HEK293 (cell line): ENCODE data around the gene SCOC.

Experiments
- AEBP2 ChIP-seq: fragments of 450-650 bp; formaldehyde crosslinking; IDR thresholded peaks from 2 replicates; pipeline ENCODE4 v1.5.1; 2016; ENCODE audit warnings: missing biosample characterization, missing genetic modification characterization, borderline replicate concordance
- CTCF ChIP-seq: fragments of 450-650 bp; formaldehyde crosslinking; IDR thresholded peaks from 2 replicates; pipeline ENCODE4 v1.5.1; 2016; ENCODE audit warnings: missing biosample characterization, missing genetic modification characterization
- GLIS1 ChIP-seq: fragments of 450-650 bp; formaldehyde crosslinking; IDR thresholded peaks from 2 replicates; pipeline ENCODE4 v1.5.1; 2016; ENCODE audit warnings: missing biosample characterization, missing genetic modification characterization
- KLF1 ChIP-seq: fragments of 450-650 bp; formaldehyde crosslinking; IDR thresholded peaks from 2 replicates; pipeline ENCODE4 v1.5.1; 2016; ENCODE audit warnings: missing biosample characterization, missing genetic modification characterization
- KLF7 ChIP-seq: fragments of 450-650 bp; formaldehyde crosslinking; IDR thresholded peaks from 2 replicates; pipeline ENCODE4 v1.5.1; 2016; ENCODE audit warnings: missing biosample characterization, missing genetic modification characterization, borderline replicate concordance
- KLF9 ChIP-seq: fragments of 450-650 bp; formaldehyde crosslinking; IDR thresholded peaks from 2 replicates; pipeline ENCODE4 v1.5.1; 2016; ENCODE audit warnings: missing biosample characterization, missing genetic modification characterization, low read depth
- MEIS1 ChIP-seq: sonication (generic); formaldehyde crosslinking; IDR thresholded peaks from 2 replicates; pipeline ENCODE4 v1.8.1; 2022; ENCODE audit warnings: missing genetic modification reagents, mild to moderate bottlenecking, borderline replicate concordance
- PATZ1 ChIP-seq: fragments of 450-650 bp; formaldehyde crosslinking; IDR thresholded peaks from 2 replicates; pipeline ENCODE4 v1.5.1; 2016; ENCODE audit warnings: missing biosample characterization, missing genetic modification characterization
- PRDM10 ChIP-seq: fragments of 450-650 bp; formaldehyde crosslinking; IDR thresholded peaks from 2 replicates; pipeline ENCODE4 v1.5.1; 2016; ENCODE audit warnings: missing biosample characterization, missing genetic modification characterization
- PRDM4 ChIP-seq: fragments of 450-650 bp; formaldehyde crosslinking; IDR thresholded peaks from 2 replicates; pipeline ENCODE4 v1.5.1; 2017; ENCODE audit warnings: missing biosample characterization, missing genetic modification characterization
- SALL2 ChIP-seq: fragments of 450-650 bp; formaldehyde crosslinking; IDR thresholded peaks from 2 replicates; pipeline ENCODE4 v1.5.0; 2017; ENCODE audit warnings: missing biosample characterization, mild to moderate bottlenecking, missing genetic modification characterization, borderline replicate concordance
- SP2 ChIP-seq: fragments of 450-650 bp; formaldehyde crosslinking; IDR thresholded peaks from 2 replicates; pipeline ENCODE4 v1.5.1; 2016; ENCODE audit warnings: missing biosample characterization, missing genetic modification characterization
- ZBTB1 ChIP-seq: fragments of 450-650 bp; formaldehyde crosslinking; IDR thresholded peaks from 2 replicates; pipeline ENCODE4 v1.5.1; 2016; ENCODE audit warnings: missing biosample characterization, missing genetic modification characterization
- ZBTB17 ChIP-seq: fragments of 450-650 bp; formaldehyde crosslinking; IDR thresholded peaks from 2 replicates; pipeline ENCODE4 v1.5.1; 2016; ENCODE audit warnings: missing biosample characterization, missing genetic modification characterization
- ZBTB26 ChIP-seq: fragments of 450-650 bp; formaldehyde crosslinking; optimal IDR thresholded peaks from 2 replicates; pipeline ENCODE3; 2016; ENCODE audit warnings: missing biosample characterization, mild to moderate bottlenecking, missing genetic modification characterization
- ZBTB7A ChIP-seq: fragments of 450-650 bp; formaldehyde crosslinking; IDR thresholded peaks from 2 replicates; pipeline ENCODE4 v1.5.1; 2016; ENCODE audit warnings: low read depth, missing biosample characterization, missing genetic modification characterization
- ZNF335 ChIP-seq: fragments of 450-650 bp; formaldehyde crosslinking; conservative IDR thresholded peaks from 2 replicates; pipeline ENCODE4 v1.5.1; 2016; ENCODE audit warnings: missing biosample characterization, missing genetic modification characterization
- ZNF394 ChIP-seq: fragments of 450-650 bp; formaldehyde crosslinking; IDR thresholded peaks from 2 replicates; pipeline ENCODE4 v1.5.1; 2016; ENCODE audit warnings: missing biosample characterization, missing genetic modification characterization, mild to moderate bottlenecking, moderate library complexity, borderline replicate concordance
- ZNF501 ChIP-seq: fragments of 450-650 bp; formaldehyde crosslinking; IDR thresholded peaks from 2 replicates; pipeline ENCODE4 v1.5.1; 2016; ENCODE audit warnings: missing biosample characterization, missing genetic modification characterization
- ZNF600 ChIP-seq: fragments of 450-650 bp; formaldehyde crosslinking; IDR thresholded peaks from 2 replicates; pipeline ENCODE4 v1.5.1; 2016; ENCODE audit warnings: missing biosample characterization, missing genetic modification characterization
- ZNF704 ChIP-seq: fragments of 450-650 bp; formaldehyde crosslinking; IDR thresholded peaks from 2 replicates; pipeline ENCODE4 v1.5.1; 2016; ENCODE audit warnings: missing biosample characterization, missing genetic modification characterization
- ZNF76 ChIP-seq: fragments of 450-650 bp; formaldehyde crosslinking; IDR thresholded peaks from 2 replicates; pipeline ENCODE4; 2016; ENCODE audit warnings: low read depth, missing biosample characterization, missing genetic modification characterization, borderline replicate concordance
- ZNF843 ChIP-seq: fragments of 450-650 bp; formaldehyde crosslinking; IDR thresholded peaks from 2 replicates; pipeline ENCODE4 v1.5.1; 2016; ENCODE audit warnings: missing biosample characterization, missing genetic modification characterization
- ZSCAN30 ChIP-seq: fragments of 450-650 bp; IDR thresholded peaks from 2 replicates; pipeline ENCODE4 v1.5.1; 2018; ENCODE audit warnings: missing biosample characterization, mild to moderate bottlenecking, missing genetic modification characterization, moderate library complexity

Gene SCOC

GRCh38 chr4:140373328-140374129, at the start of gene SCOC (continued):
- TF ChIP-seq AEBP2 (tag by site-specific recombination), result no peak
- TF ChIP-seq ZNF600 (tag by site-specific recombination), result peak; percentile 73; the same call in 1 of the 2 replicates
- TF ChIP-seq ZNF704 (tag by site-specific recombination), result no peak
- 0 out of 2 replicates have a peak, but pooled peaks have one; percentile 27 for TF ChIP-seq GLIS1 (tag by site-specific recombination)
- TF ChIP-seq ZBTB7A (tag by site-specific recombination), result no peak
- TF ChIP-seq ZNF843, result no peak
- TF ChIP-seq CTCF (tag by site-specific recombination), result no peak
- TF ChIP-seq ZSCAN30 (tag by site-specific recombination), result peak; percentile 80; the same call in 1 of the 2 replicates
- no peak for TF ChIP-seq ZBTB1 (tag by site-specific recombination)
- TF ChIP-seq ZBTB17 (tag by site-specific recombination), result peak; percentile 94
- TF ChIP-seq SALL2, result no peak
- no peak for TF ChIP-seq ZNF335 (tag by site-specific recombination)
- TF ChIP-seq ZNF76 (tag by site-specific recombination), result peak; percentile 75; the same call in 1 of the 2 replicates
- TF ChIP-seq SP2, result peak; percentile 96
- TF ChIP-seq PRDM10 (tag by site-specific recombination), result no peak
- peak; percentile 28; the same call in 1 of the 2 replicates for TF ChIP-seq KLF7 (tag by site-specific recombination)
- TF ChIP-seq KLF1 (tag by site-specific recombination), result 0 out of 2 replicates have a peak, but pooled peaks have one; percentile 31
- no peak for TF ChIP-seq MEIS1 (CRISPR knock-in tag)
- TF ChIP-seq ZBTB26, result peak; percentile 47
- peak; percentile 58 for TF ChIP-seq PATZ1 (tag by site-specific recombination)
- TF ChIP-seq PRDM4, result no peak
- TF ChIP-seq ZNF394 (tag by site-specific recombination), result peak; percentile 38; the same call in 1 of the 2 replicates
- peak; percentile 74; the same call in 1 of the 2 replicates for TF ChIP-seq ZNF501 (tag by site-specific recombination)
- TF ChIP-seq KLF9 (tag by site-specific recombination), result peak; percentile 90
